Neuron (in vitro differentiated cells): ENCODE measurements around the gene VGLL4.
"Not testable (repeated sequence)": the region's sequence is repeated elsewhere in the genome, so short reads cannot be mapped to it uniquely, and the experiment has no call there.

Experiments
- H2AFZ ChIP-seq: one replicate; pipeline ENCODE4 v1.6.1; 2013; ENCODE audit warnings: low read depth, mild to moderate bottlenecking, inconsistent platforms, low read length, moderate library complexity
- H3K27me3 ChIP-seq: one replicate; pipeline ENCODE4 v1.6.1; 2013; ENCODE audit warnings: low read length; ENCODE audit not compliant: insufficient read depth
- H3K36me3 ChIP-seq: one replicate; pipeline ENCODE4 v1.6.1; 2013; ENCODE audit warnings: low read length; ENCODE audit not compliant: insufficient read depth
- H3K4me1 ChIP-seq: one replicate; pipeline ENCODE4 v1.6.1; 2013; ENCODE audit warnings: low read length; ENCODE audit not compliant: insufficient read depth
- H3K4me3 ChIP-seq: 2 replicates; pipeline ENCODE4 v1.5.1; 2013; ENCODE audit warnings: mild to moderate bottlenecking, low read length, moderate library complexity
- H3K9me3 ChIP-seq: one replicate; pipeline ENCODE4 v1.6.1; 2013; ENCODE audit warnings: low read length

The VGLL4 gene

GRCh38 chr3:11605398-11605797, 38.3 kb downstream of the VGLL4 start:
- Histone ChIP-seq H3K36me3 (peaks cover 14% of the 10 kb centered on the region), H3K4me1 (peaks cover 45% of the 10 kb centered on the region), H2AFZ (no peak overlapping the region), H3K27me3 (no peaks in the 10 kb centered on the region), H3K4me3 (no peak overlapping the region), H3K9me3 (no peaks in the 10 kb centered on the region)

- Histone ChIP-seq H3K9me3 (no peaks in the 10 kb centered on the region), H3K27me3 (no peaks in the 10 kb centered on the region), H3K4me1 (peaks cover 39% of the 10 kb centered on the region), H2AFZ (no peak overlapping the region), H3K36me3 (peaks cover 19% of the 10 kb centered on the region), H3K4me3 (no peak overlapping the region)
These were observed 39.4 kb downstream of the VGLL4 start for GRCh38 chr3:11604139-11604892.

GRCh38 chr3:11603628-11604027, 40.1 kb downstream of the VGLL4 start:
- Histone ChIP-seq H2AFZ (no peak overlapping the region), H3K27me3 (no peaks in the 10 kb centered on the region), H3K36me3 (peaks cover 23% of the 10 kb centered on the region), H3K4me1 (peaks cover 39% of the 10 kb centered on the region), H3K4me3 (no peak overlapping the region), H3K9me3 (no peaks in the 10 kb centered on the region)

GRCh38 chr3:11602886-11603527, 40.7 kb downstream of the VGLL4 start:
- Histone ChIP-seq H3K9me3 (no peaks in the 10 kb centered on the region), H3K4me3 (no peak overlapping the region), H3K4me1 (peaks cover 36% of the 10 kb centered on the region), H3K27me3 (no peaks in the 10 kb centered on the region), H3K36me3 (peaks cover 23% of the 10 kb centered on the region), H2AFZ (no peak overlapping the region)

GRCh38 chr3:11602239-11602840, 41.4 kb downstream of the VGLL4 start:
- H3K27me3 ChIP-seq: no peaks in the 10 kb centered on the region
- H3K36me3 ChIP-seq: peaks cover 23% of the 10 kb centered on the region
- H3K4me1 ChIP-seq: peaks cover 33% of the 10 kb centered on the region
- H3K4me3 ChIP-seq: no peak overlapping the region
- H3K9me3 ChIP-seq: no peaks in the 10 kb centered on the region
- no peak overlapping the region for H2AFZ ChIP-seq

GRCh38 chr3:11601446-11602238, 42.1 kb downstream of the VGLL4 start:
- Histone ChIP-seq H3K4me1 (peaks cover 33% of the 10 kb centered on the region), H3K36me3 (peaks cover 25% of the 10 kb centered on the region), H3K27me3 (no peaks in the 10 kb centered on the region), H3K4me3 (no peak overlapping the region), H3K9me3 (no peaks in the 10 kb centered on the region), H2AFZ (no peak overlapping the region)

- H3K9me3 ChIP-seq: no peaks in the 10 kb centered on the region
- H3K4me3 ChIP-seq: no peak overlapping the region
- peaks cover 25% of the 10 kb centered on the region for H3K36me3 ChIP-seq
- H3K27me3 ChIP-seq: no peaks in the 10 kb centered on the region
- H2AFZ ChIP-seq: no peak overlapping the region
- peaks cover 33% of the 10 kb centered on the region for H3K4me1 ChIP-seq
These were observed 43.0 kb downstream of the VGLL4 start for GRCh38 chr3:11600501-11601282.

GRCh38 chr3:11596387-11596786, 47.3 kb downstream of the VGLL4 start:
- Histone ChIP-seq H3K4me1 (peaks cover 43% of the 10 kb centered on the region), H3K9me3 (no peaks in the 10 kb centered on the region), H3K36me3 (peaks cover 21% of the 10 kb centered on the region)

GRCh38 chr3:11595024-11595423, 48.7 kb downstream of the VGLL4 start:
- not testable (repeated sequence) for H2AFZ ChIP-seq, H3K4me3 ChIP-seq, H3K9me3 ChIP-seq, H3K27me3 ChIP-seq, H3K36me3 ChIP-seq
- peaks cover 45% of the 10 kb centered on the region for H3K4me1 ChIP-seq

More at GRCh38 chr3:11596387-11596786, 47.3 kb downstream of the VGLL4 start:
- Histone ChIP-seq H3K4me3 (no peak overlapping the region), H3K27me3 (no peaks in the 10 kb centered on the region), H2AFZ (no peak overlapping the region)

GRCh38 chr3:11593318-11594034, 50.2 kb downstream of the VGLL4 start:
- Histone ChIP-seq H3K4me3 (no peak overlapping the region), H3K9me3 (no peaks in the 10 kb centered on the region), H3K4me1 (peaks cover 49% of the 10 kb centered on the region), H2AFZ (no peak overlapping the region), H3K36me3 (peaks cover 3% of the 10 kb centered on the region), H3K27me3 (no peaks in the 10 kb centered on the region)

- Histone ChIP-seq H2AFZ (no peak overlapping the region), H3K4me1 (peaks cover 49% of the 10 kb centered on the region), H3K27me3 (no peaks in the 10 kb centered on the region), H3K9me3 (peaks cover 1% of the 10 kb centered on the region), H3K4me3 (no peak overlapping the region), H3K36me3 (peaks cover 6% of the 10 kb centered on the region)
These were observed 51.0 kb downstream of the VGLL4 start for GRCh38 chr3:11592445-11593298.
